Thymus (tissue), 11 donors: ENCODE data around the gene TVP23C. TPM values are rescaled to one million over a fixed set of nuclear protein-coding genes. Genes with fewer than 3 reads are reported as not detected.

Experiments
- DNase-seq, 9 donors: peaks; one replicate each; pipeline ENCODE4 v3.0.0-alpha.2; 2013; ENCODE audit warnings: low spot score in 9 of 9, low read depth in 6 of 9, missing footprints in 1 of 9
- H3K27ac ChIP-seq, 2 donors: one replicate each; pipeline ENCODE4 v1.5.1; 2013; ENCODE audit warnings: control low read depth in 1 of 2, low read depth in 1 of 2, low read length in 1 of 2, mild to moderate bottlenecking in 1 of 2, moderate library complexity in 1 of 2
- H3K27me3 ChIP-seq, 2 donors: one replicate each; pipeline ENCODE4 v1.5.1; 2013; ENCODE audit warnings: low read length in 1 of 2; ENCODE audit not compliant: control insufficient read depth in 2 of 2, insufficient read depth in 1 of 2
- H3K36me3 ChIP-seq, 2 donors: one replicate each; pipeline ENCODE4 v1.5.1; 2013; ENCODE audit warnings: low read length in 1 of 2, mild to moderate bottlenecking in 1 of 2, moderate library complexity in 1 of 2; ENCODE audit not compliant: control insufficient read depth in 2 of 2, insufficient read depth in 2 of 2
- H3K4me1 ChIP-seq, 2 donors: one replicate each; pipeline ENCODE4 v1.5.1; 2013; ENCODE audit warnings: low read length in 2 of 2; ENCODE audit not compliant: control insufficient read depth in 2 of 2, insufficient read depth in 2 of 2
- H3K4me3 ChIP-seq, 2 donors: one replicate each; pipeline ENCODE4 v1.5.1; 2013; ENCODE audit warnings: low read length in 2 of 2, control low read depth in 1 of 2, mild to moderate bottlenecking in 1 of 2
- H3K9me3 ChIP-seq, 2 donors: one replicate each; pipeline ENCODE4 v1.5.1; 2013; ENCODE audit warnings: low read length in 1 of 2, mild to moderate bottlenecking in 1 of 2; ENCODE audit not compliant: control insufficient read depth in 2 of 2, insufficient read depth in 1 of 2
- WGBS: extraction: QIAGEN DNeasy Blood & Tissue Kit; methylation state at CpG from one replicate; pipeline ENCODE4 v1.1.7; 2013; 5-methylcytosine and 5-hydroxymethylcytosine counted together
- polyA plus RNA-seq: library from polyadenylated mRNA; stranded (reverse); fragments of 200-250 nt; gene quantifications from one replicate; pipeline ENCODE4 v1.2.3, GENCODE V29; 2013
- total RNA-seq: library from RNA; stranded (reverse); fragments of 120-200 nt; gene quantifications from one replicate; pipeline ENCODE4 v1.2.4, GENCODE V29; 2013
- donor health status: healthy.

The TVP23C gene
- total and polyA plus RNA-seq, 2 donors, result 5.9 to 8.4 TPM

GRCh38 chr17:15492186-15492585 lies 71.1 kb downstream of the TVP23C start:
- no peaks in the 10 kb centered on the region for H3K36me3 ChIP-seq
- no peak overlapping the region for H3K27ac ChIP-seq
- H3K4me1 ChIP-seq, result peaks cover 0 to 2% of the 10 kb centered on the region in 2 donors
- no peaks in the 10 kb centered on the region for H3K27me3 ChIP-seq
- WGBS, result 96% methylated on average over 4 of the region's 4 CpGs
- DNase-seq, result no peak
- H3K9me3 ChIP-seq, result no peaks in the 10 kb centered on the region
- H3K4me3 ChIP-seq, result no peak overlapping the region

GRCh38 chr17:15490634-15491261 lies 72.5 kb downstream of the TVP23C start:
- no peaks in the 10 kb centered on the region for H3K9me3 ChIP-seq
- H3K36me3 ChIP-seq, result no peaks in the 10 kb centered on the region
- WGBS, result 50% methylated on average over 11 of the region's 11 CpGs
- no peak for DNase-seq
- H3K4me3 ChIP-seq, result no peak overlapping the region
- H3K27ac ChIP-seq, result peak overlapping the region in 1 of 2 donors; percentile 26
- H3K4me1 ChIP-seq, result peaks cover 0 to 2% of the 10 kb centered on the region in 2 donors
- H3K27me3 ChIP-seq, result no peaks in the 10 kb centered on the region

GRCh38 chr17:15488557-15488956 lies 74.7 kb downstream of the TVP23C start:
- Histone ChIP-seq H3K4me1 (peaks cover 0 to 2% of the 10 kb centered on the region in 2 donors), H3K27ac (no peak overlapping the region), H3K4me3 (no peak overlapping the region), H3K27me3 (no peaks in the 10 kb centered on the region), H3K9me3 (no peaks in the 10 kb centered on the region), H3K36me3 (peaks cover 0 to 2% of the 10 kb centered on the region in 2 donors)
- DNase-seq, result no peak
- WGBS, result 94% methylated on average over 2 of the region's 2 CpGs

GRCh38 chr17:15485045-15485444 lies 78.2 kb downstream of the TVP23C start:
- Histone ChIP-seq H3K4me3 (no peak overlapping the region), H3K36me3 (peaks cover 0 to 5% of the 10 kb centered on the region in 2 donors), H3K4me1 (no peaks in the 10 kb centered on the region), H3K9me3 (no peaks in the 10 kb centered on the region), H3K27ac (no peak overlapping the region), H3K27me3 (no peaks in the 10 kb centered on the region)
- WGBS, result 87% methylated on average over 4 of the region's 4 CpGs
- DNase-seq, result no peak

GRCh38 chr17:15483431-15483830 lies 79.9 kb downstream of the TVP23C start:
- H3K27me3 ChIP-seq, result no peaks in the 10 kb centered on the region
- H3K4me3 ChIP-seq, result no peak overlapping the region
- H3K4me1 ChIP-seq, result no peaks in the 10 kb centered on the region
- no peak overlapping the region for H3K27ac ChIP-seq
- no peak for DNase-seq
- WGBS, result 74% methylated on average over 4 of the region's 4 CpGs
- H3K9me3 ChIP-seq, result no peaks in the 10 kb centered on the region
- H3K36me3 ChIP-seq, result peaks cover 0 to 5% of the 10 kb centered on the region in 2 donors

GRCh38 chr17:15482476-15482875 lies 80.8 kb downstream of the TVP23C start:
- DNase-seq, result no peak
- WGBS, result 90% methylated on average over 6 of the region's 6 CpGs
- no peaks in the 10 kb centered on the region for H3K27me3 ChIP-seq

GRCh38 chr17:15481481-15481880 lies 81.8 kb downstream of the TVP23C start:
- no peak overlapping the region for H3K27ac ChIP-seq

More at GRCh38 chr17:15482476-15482875, 80.8 kb downstream of the TVP23C start:
- H3K4me3 ChIP-seq, result no peak overlapping the region
- no peaks in the 10 kb centered on the region for H3K4me1 ChIP-seq
- no peak overlapping the region for H3K27ac ChIP-seq
- peaks cover 0 to 5% of the 10 kb centered on the region in 2 donors for H3K36me3 ChIP-seq
- no peaks in the 10 kb centered on the region for H3K9me3 ChIP-seq

GRCh38 chr17:15480204-15480603 lies 83.1 kb downstream of the TVP23C start:
- no peak overlapping the region for H3K4me3 ChIP-seq
- no peak overlapping the region for H3K27ac ChIP-seq
- 94% methylated on average over 6 of the region's 6 CpGs for WGBS

More at GRCh38 chr17:15481481-15481880, 81.8 kb downstream of the TVP23C start:
- H3K36me3 ChIP-seq, result peaks cover 0 to 5% of the 10 kb centered on the region in 2 donors
- H3K4me1 ChIP-seq, result no peaks in the 10 kb centered on the region
- DNase-seq, result no peak
- no peaks in the 10 kb centered on the region for H3K9me3 ChIP-seq
- H3K4me3 ChIP-seq, result no peak overlapping the region
- H3K27me3 ChIP-seq, result no peaks in the 10 kb centered on the region
- 98% methylated on average over 6 of the region's 6 CpGs for WGBS

GRCh38 chr17:15479703-15480102 lies 83.6 kb downstream of the TVP23C start:
- H3K27ac ChIP-seq, result no peak overlapping the region
- no peaks in the 10 kb centered on the region for H3K4me1 ChIP-seq
- H3K27me3 ChIP-seq, result no peaks in the 10 kb centered on the region
- H3K9me3 ChIP-seq, result no peaks in the 10 kb centered on the region
- no peak for DNase-seq
- no peak overlapping the region for H3K4me3 ChIP-seq
- peaks cover 0 to 5% of the 10 kb centered on the region in 2 donors for H3K36me3 ChIP-seq

More at GRCh38 chr17:15480204-15480603, 83.1 kb downstream of the TVP23C start:
- no peaks in the 10 kb centered on the region for H3K9me3 ChIP-seq
- H3K36me3 ChIP-seq, result peaks cover 0 to 5% of the 10 kb centered on the region in 2 donors
- DNase-seq, result no peak
- no peaks in the 10 kb centered on the region for H3K27me3 ChIP-seq
- no peaks in the 10 kb centered on the region for H3K4me1 ChIP-seq
